Measurements from ENCODE around the gene SYDE1.

SYDE1 gene

DNA sequence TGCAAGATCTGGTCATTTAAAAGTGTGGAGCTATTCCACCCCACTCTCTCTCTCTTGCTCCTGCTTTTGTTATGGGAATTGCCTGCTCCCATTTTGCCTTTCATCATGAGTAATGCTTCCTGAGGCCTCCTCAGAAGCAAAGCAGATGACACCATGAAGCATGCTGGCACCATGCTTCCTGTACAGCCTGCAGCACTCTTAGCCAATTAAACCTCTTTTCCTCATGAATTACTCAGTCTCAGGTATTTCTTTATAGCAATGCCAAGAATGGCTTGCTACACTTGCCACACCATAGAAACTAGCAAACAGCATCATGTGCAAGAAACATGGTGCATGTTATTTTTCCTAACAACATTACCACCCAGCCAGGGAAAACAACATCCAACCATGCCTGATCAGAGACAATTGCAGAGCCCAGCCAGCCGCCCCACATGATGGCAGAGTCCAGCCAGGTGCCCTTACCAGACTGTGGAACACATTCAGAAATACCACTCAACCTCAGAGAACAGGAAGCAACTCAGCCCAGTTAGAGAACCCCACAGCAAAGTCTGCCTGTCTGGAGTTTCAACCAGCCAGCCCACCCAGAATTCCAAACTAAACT is 36.9 kb downstream of the SYDE1 start:
- H3K4me1 ChIP-seq (ENCODE audit: control insufficient read depth, insufficient read depth, low read length, poor library complexity, severe bottlenecking) = no peaks in the 10 kb centered on the region
- peaks cover 7% of the 10 kb centered on the region for H3K9me3 ChIP-seq (ENCODE audit: control insufficient read depth, low read length)
- H3K36me3 ChIP-seq (ENCODE audit: control insufficient read depth, insufficient read depth, low read length) = no peaks in the 10 kb centered on the region
- no peak overlapping the region for H3K4me3 ChIP-seq (ENCODE audit: extremely low read depth, insufficient read depth, low read length, poor library complexity, severe bottlenecking)
- 89% methylated on average over 1 of the region's 1 CpG; no CpG with 5 or more reads in 1 of the 2 experiments for WGBS, 2 experiments (ENCODE audit: insufficient coverage in 2 of 2)
- H3K27ac ChIP-seq (ENCODE audit: low read depth, low read length, severe bottlenecking) = no peak overlapping the region

DNA sequence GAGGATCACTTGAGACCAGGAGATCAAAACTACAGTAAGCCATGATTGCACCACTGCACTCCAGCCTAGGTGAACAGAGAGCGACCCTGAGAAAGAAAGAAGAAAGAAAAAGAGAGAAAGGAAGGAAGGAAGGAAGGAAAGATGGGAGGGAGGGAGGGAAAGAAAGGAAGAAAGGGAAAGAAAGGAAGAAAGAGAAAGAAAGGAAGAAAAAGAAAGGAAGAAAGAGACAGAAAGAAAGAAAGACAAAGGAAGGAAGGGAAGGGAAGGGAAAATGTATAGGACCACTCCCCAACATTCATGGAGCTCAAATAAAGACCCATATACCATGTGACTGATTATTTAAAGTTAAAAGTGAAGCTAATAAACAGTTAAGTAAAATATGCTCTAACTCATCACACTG is 39.9 kb downstream of the SYDE1 start:
- H3K4me3 ChIP-seq (ENCODE audit: extremely low read depth, insufficient read depth, low read length, poor library complexity, severe bottlenecking) = no peak overlapping the region
- no peak overlapping the region for H3K27ac ChIP-seq (ENCODE audit: low read depth, low read length, severe bottlenecking)
- 67 to 100% methylated on average over 1 of the region's 1 CpG for WGBS, 2 experiments (ENCODE audit: insufficient coverage in 2 of 2)
- no peaks in the 10 kb centered on the region for H3K4me1 ChIP-seq (ENCODE audit: control insufficient read depth, insufficient read depth, low read length, poor library complexity, severe bottlenecking)
- H3K36me3 ChIP-seq (ENCODE audit: control insufficient read depth, insufficient read depth, low read length) = no peaks in the 10 kb centered on the region
- H3K9me3 ChIP-seq (ENCODE audit: control insufficient read depth, low read length) = no peaks in the 10 kb centered on the region

DNA sequence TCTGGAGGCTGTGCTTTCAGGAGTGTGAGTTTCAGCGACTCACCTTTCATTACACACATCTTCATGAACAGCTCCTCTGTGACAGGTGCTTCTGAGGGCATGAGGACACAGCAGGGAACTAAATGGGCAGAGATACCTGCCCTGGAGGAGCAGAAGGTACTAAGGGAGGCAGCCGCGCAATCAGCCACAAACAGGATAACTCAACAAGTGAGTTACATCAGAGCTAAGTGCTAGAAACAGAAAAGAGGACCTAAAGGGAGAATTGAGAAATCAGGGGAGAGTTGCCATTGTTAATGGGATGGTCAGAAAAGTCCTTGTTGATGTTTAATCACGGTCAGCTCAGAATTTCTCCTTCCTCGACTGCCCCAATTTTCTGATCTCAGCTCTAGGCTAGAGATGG is 42.5 kb downstream of the SYDE1 start:
- no peaks in the 10 kb centered on the region for H3K9me3 ChIP-seq (ENCODE audit: control insufficient read depth, low read length)
- H3K27ac ChIP-seq (ENCODE audit: low read depth, low read length, severe bottlenecking) = no peak overlapping the region
- no peaks in the 10 kb centered on the region for H3K36me3 ChIP-seq (ENCODE audit: control insufficient read depth, insufficient read depth, low read length)
- H3K4me3 ChIP-seq (ENCODE audit: extremely low read depth, insufficient read depth, low read length, poor library complexity, severe bottlenecking) = no peak overlapping the region
- WGBS, 2 experiments (ENCODE audit: insufficient coverage in 2 of 2) = 80 to 100% methylated on average over 2 to 3 of the region's 5 CpGs
- H3K4me1 ChIP-seq (ENCODE audit: control insufficient read depth, insufficient read depth, low read length, poor library complexity, severe bottlenecking) = no peaks in the 10 kb centered on the region

DNA sequence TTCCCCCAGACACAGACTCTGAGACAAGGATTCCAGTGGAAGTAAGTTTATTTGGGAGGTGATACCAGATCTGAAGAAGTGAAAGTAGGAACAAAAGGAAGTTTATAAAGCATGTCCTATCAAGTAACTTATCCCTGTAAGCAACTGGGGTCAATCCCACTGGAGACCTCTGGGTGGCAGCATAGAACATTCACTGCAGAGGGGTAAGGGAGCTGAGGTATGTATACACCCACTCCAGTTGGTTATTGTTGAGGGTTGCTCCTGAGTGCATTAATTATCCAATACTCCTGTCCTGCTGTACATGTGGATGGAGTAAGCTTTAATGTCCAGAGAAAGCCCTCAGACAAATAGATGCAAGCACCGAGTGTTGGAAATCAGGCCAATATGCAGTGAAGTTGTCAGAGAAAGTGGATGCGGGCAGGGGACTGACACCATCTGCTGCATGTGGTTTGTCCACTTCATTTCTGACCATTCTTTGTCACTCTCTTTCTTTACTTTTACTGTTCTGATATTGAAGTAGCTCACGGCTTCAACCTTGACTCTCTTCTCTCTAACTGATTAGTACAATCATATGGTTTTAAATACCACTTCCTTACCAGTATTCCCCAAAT is 46.9 kb downstream of the SYDE1 start:
- Histone ChIP-seq H3K27ac (ENCODE audit: low read depth, low read length, severe bottlenecking) (no peak overlapping the region), H3K9me3 (ENCODE audit: control insufficient read depth, low read length) (no peaks in the 10 kb centered on the region), H3K4me1 (ENCODE audit: control insufficient read depth, insufficient read depth, low read length, poor library complexity, severe bottlenecking) (no peaks in the 10 kb centered on the region), H3K36me3 (ENCODE audit: control insufficient read depth, insufficient read depth, low read length) (no peaks in the 10 kb centered on the region), H3K4me3 (ENCODE audit: extremely low read depth, insufficient read depth, low read length, poor library complexity, severe bottlenecking) (no peak overlapping the region)
- 87 to 93% methylated on average over 3 of the region's 3 CpGs for WGBS, 2 experiments (ENCODE audit: insufficient coverage in 2 of 2)

DNA sequence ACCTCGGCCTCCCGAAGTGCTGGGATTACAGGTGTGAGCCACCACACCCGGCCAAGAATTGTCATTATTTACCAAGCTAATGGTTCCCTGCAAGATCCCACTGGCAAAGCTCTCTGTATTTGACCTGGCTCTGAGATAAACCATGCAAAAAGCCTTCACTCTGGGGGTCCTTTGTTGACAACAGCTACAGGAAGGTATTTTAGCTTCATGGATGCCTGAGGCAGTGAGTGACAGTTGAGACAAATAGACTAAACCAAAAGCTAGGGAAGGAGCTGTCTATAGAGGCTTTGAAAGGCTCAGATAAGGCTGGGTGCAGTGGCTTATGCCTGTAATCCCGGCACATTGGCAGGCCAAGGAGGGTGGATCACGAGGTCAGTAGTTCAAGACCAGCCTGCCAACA is 48.1 kb downstream of the SYDE1 start:
- Histone ChIP-seq H3K27ac (ENCODE audit: low read depth, low read length, severe bottlenecking) (no peak overlapping the region), H3K36me3 (ENCODE audit: control insufficient read depth, insufficient read depth, low read length) (peaks cover 10% of the 10 kb centered on the region), H3K4me1 (ENCODE audit: control insufficient read depth, insufficient read depth, low read length, poor library complexity, severe bottlenecking) (no peaks in the 10 kb centered on the region), H3K9me3 (ENCODE audit: control insufficient read depth, low read length) (peaks cover 6% of the 10 kb centered on the region), H3K4me3 (ENCODE audit: extremely low read depth, insufficient read depth, low read length, poor library complexity, severe bottlenecking) (no peak overlapping the region)
- 82 to 88% methylated on average over 5 of the region's 5 CpGs for WGBS, 2 experiments (ENCODE audit: insufficient coverage in 2 of 2)

DNA sequence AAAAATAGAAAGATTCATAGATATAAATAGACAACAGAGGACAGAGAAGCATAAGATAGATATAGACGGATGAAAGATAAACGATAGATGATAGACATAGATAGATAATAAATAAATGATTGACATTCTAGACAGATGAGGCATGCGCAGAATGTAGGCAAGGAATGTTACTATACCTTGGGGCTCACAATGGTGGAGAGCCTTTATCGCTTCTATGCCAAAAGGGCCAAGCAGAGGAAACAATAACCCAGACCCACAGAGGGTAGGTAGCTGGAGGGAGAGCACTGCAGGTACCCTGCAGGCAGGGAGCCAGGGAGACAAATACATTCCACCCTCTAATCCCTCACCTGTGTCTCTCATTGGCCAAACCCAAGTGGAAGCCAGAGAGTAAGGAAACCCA is 49.2 kb downstream of the SYDE1 start:
- H3K4me3 ChIP-seq (ENCODE audit: extremely low read depth, insufficient read depth, low read length, poor library complexity, severe bottlenecking) = no peak overlapping the region
- no peaks in the 10 kb centered on the region for H3K4me1 ChIP-seq (ENCODE audit: control insufficient read depth, insufficient read depth, low read length, poor library complexity, severe bottlenecking)
- no peak overlapping the region for H3K27ac ChIP-seq (ENCODE audit: low read depth, low read length, severe bottlenecking)
- H3K36me3 ChIP-seq (ENCODE audit: control insufficient read depth, insufficient read depth, low read length) = peaks cover 21% of the 10 kb centered on the region
- H3K9me3 ChIP-seq (ENCODE audit: control insufficient read depth, low read length) = peaks cover 6% of the 10 kb centered on the region
- 94 to 100% methylated on average over 4 of the region's 4 CpGs for WGBS, 2 experiments (ENCODE audit: insufficient coverage in 2 of 2)

DNA sequence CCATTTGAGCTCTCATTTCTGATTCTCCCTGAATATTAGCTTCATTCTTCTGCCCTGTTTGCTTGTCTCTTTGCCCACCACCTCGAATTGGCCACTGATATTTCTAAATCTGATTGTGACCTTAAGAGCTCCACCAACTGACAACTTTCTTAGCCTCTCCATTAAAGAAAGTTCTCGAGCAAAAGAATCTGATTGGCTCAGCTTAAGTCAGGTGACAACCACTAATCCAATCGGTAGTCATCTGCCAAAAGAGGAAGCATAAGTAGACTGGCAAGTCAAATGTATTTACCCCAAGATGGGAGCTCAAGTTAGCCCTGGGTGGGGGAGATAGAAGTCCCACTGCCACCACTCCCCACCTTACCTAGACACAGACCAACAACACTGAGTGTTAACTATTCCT is 52.0 kb downstream of the SYDE1 start:
- 90 to 92% methylated on average over 3 of the region's 3 CpGs for WGBS, 2 experiments (ENCODE audit: insufficient coverage in 2 of 2)
- peaks cover 47% of the 10 kb centered on the region for H3K36me3 ChIP-seq (ENCODE audit: control insufficient read depth, insufficient read depth, low read length)
- H3K27ac ChIP-seq (ENCODE audit: low read depth, low read length, severe bottlenecking) = no peak overlapping the region
- no peak overlapping the region for H3K4me3 ChIP-seq (ENCODE audit: extremely low read depth, insufficient read depth, low read length, poor library complexity, severe bottlenecking)
- peaks cover 6% of the 10 kb centered on the region for H3K9me3 ChIP-seq (ENCODE audit: control insufficient read depth, low read length)
- no peaks in the 10 kb centered on the region for H3K4me1 ChIP-seq (ENCODE audit: control insufficient read depth, insufficient read depth, low read length, poor library complexity, severe bottlenecking)

DNA sequence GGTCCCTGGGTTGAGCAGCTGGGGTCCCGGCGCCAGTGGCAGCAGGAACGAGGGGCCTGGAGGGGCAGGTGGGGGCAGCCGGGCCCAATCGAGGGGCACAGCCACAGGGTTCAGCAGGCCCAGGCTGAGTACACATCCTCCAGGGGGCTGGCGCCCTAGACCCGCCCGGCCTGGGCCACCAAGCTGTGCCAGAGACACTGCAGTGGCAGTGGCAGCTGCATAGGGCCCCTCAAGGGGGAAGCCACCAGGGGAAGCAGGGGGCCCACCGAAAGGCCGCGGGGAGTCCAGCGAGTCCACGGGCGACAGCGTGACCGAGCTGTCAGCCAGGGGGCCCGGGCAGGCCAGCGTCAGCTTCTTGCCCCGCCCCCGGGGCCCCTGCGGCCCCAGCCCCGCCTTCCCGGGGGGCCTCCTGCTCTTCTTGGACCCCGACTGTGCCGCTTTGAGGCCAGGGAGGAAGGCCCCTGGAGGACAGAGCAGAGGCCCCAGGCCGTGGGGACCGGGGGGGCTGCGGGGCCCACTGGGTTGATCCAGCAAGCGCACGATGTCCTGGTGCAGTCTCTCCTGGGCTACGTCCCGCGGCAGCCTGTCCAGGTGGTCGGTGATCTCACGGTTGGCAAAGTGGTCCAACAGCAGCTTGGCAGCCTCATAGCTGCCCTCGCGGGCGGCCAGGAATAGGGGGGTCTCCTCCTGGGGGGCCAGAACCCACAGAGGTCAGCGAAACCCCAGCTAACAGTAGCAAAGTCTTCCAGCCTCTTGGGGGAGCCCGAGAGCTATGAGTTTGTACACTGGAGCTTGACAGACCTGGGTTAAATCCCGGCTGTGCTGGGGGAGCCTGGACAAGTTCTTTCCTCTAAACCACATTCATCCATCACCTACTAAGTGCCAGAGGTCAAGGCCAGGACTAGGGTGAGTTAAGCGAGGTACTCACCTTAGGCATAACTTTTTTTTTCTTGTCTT is 54.1 kb downstream of the SYDE1 start:
- Histone ChIP-seq H3K27ac (ENCODE audit: low read depth, low read length, severe bottlenecking) (no peak overlapping the region), H3K4me1 (ENCODE audit: control insufficient read depth, insufficient read depth, low read length, poor library complexity, severe bottlenecking) (no peaks in the 10 kb centered on the region), H3K36me3 (ENCODE audit: control insufficient read depth, insufficient read depth, low read length) (peaks cover 68% of the 10 kb centered on the region), H3K9me3 (ENCODE audit: control insufficient read depth, low read length) (peaks cover 11% of the 10 kb centered on the region), H3K4me3 (ENCODE audit: extremely low read depth, insufficient read depth, low read length, poor library complexity, severe bottlenecking) (no peak overlapping the region)
- WGBS, 2 experiments (ENCODE audit: insufficient coverage in 2 of 2) = 94% methylated on average over 33 to 37 of the region's 42 CpGs

All from mesodermal cell (in vitro differentiated cells).